Right atrium auricular region (tissue), 2 donors: Measurements from ENCODE around the gene CCDC15. TPM values are rescaled to one million over a fixed set of nuclear protein-coding genes. Genes with fewer than 3 reads are reported as not detected.

Experiments used
- DNase-seq: peaks from one replicate; pipeline ENCODE4 v3.0.0-alpha.2; 2019; ENCODE audit warnings: low spot score
- H3K27ac ChIP-seq, 2 donors: fragments of 200-600 bp; sonication (generic); 1 replicate in 1 of 2; 2 replicates in 1 of 2; pipeline ENCODE4 v1.5.1; 2016 to 2019
- H3K27me3 ChIP-seq, 2 donors: fragments of 200-600 bp; sonication (generic); one replicate each; pipeline versions ENCODE4 v1.5.1 to v1.6.0; 2017 to 2019
- H3K36me3 ChIP-seq: fragments of 200-600 bp; sonication (generic); one replicate; pipeline ENCODE4 v1.5.1; 2016
- H3K4me1 ChIP-seq, 2 donors: fragments of 200-600 bp; sonication (generic); one replicate each; pipeline versions ENCODE4 v1.5.1 to v1.6.0; 2017 to 2019
- H3K4me3 ChIP-seq, 2 donors: fragments of 200-600 bp; sonication (generic); 1 replicate in 1 of 2; 2 replicates in 1 of 2; pipeline ENCODE4 v1.5.1; 2017 to 2019; ENCODE audit warnings: mild to moderate bottlenecking in 1 of 2, moderate library complexity in 1 of 2
- H3K9me3 ChIP-seq, 2 donors: fragments of 200-600 bp; sonication (generic); one replicate each; pipeline ENCODE4 v1.5.1; 2019
- total RNA-seq, 2 donors: library from RNA; depleted of rRNA; stranded (reverse); fragments of >200 nt; gene quantifications; one replicate each; pipeline ENCODE4 v1.1.0, GENCODE V29; 2016
- TF ChIP-seq, protein P1 (sequence below), 2 donors: fragments of 200-600 bp; sonication (generic); IDR thresholded peaks; one replicate each; pipeline ENCODE4 v1.5.1; 2019; ENCODE audit warnings: antibody characterized with exemption in 2 of 2

Gene CCDC15
- total RNA-seq, 2 donors from 2014 or later: 0.24 TPM; not detected in 1

DNA sequence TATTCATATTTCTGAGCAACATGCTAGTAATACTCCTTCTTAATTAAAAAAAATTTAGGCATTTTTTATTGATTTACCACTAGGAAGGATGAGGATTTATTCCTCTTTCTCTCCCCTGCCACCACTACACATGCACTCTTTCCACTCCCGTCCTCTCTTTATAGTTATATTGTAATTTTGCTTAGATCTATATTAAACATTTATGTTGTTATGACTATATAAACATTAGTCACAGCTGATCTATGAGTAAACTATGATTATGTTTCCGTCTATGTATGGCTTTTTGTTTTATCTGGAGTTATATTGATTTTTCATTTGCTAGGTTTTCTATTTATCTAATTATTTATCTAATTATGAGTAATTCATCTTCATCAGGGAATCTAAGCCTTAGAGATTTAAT lies 17.8 kb downstream of the CCDC15 start:
- Histone ChIP-seq H3K4me3 (no peak overlapping the region), H3K4me1 (no peaks in the 10 kb centered on the region), H3K27ac (no peak overlapping the region), H3K9me3 (no peaks in the 10 kb centered on the region), H3K36me3 (no peaks in the 10 kb centered on the region), H3K27me3 (no peaks in the 10 kb centered on the region)
- TF ChIP-seq, protein P1, sequence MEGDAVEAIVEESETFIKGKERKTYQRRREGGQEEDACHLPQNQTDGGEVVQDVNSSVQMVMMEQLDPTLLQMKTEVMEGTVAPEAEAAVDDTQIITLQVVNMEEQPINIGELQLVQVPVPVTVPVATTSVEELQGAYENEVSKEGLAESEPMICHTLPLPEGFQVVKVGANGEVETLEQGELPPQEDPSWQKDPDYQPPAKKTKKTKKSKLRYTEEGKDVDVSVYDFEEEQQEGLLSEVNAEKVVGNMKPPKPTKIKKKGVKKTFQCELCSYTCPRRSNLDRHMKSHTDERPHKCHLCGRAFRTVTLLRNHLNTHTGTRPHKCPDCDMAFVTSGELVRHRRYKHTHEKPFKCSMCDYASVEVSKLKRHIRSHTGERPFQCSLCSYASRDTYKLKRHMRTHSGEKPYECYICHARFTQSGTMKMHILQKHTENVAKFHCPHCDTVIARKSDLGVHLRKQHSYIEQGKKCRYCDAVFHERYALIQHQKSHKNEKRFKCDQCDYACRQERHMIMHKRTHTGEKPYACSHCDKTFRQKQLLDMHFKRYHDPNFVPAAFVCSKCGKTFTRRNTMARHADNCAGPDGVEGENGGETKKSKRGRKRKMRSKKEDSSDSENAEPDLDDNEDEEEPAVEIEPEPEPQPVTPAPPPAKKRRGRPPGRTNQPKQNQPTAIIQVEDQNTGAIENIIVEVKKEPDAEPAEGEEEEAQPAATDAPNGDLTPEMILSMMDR (IDR thresholded peaks at IDR 0.05): no peak
- DNase-seq: no peak

DNA sequence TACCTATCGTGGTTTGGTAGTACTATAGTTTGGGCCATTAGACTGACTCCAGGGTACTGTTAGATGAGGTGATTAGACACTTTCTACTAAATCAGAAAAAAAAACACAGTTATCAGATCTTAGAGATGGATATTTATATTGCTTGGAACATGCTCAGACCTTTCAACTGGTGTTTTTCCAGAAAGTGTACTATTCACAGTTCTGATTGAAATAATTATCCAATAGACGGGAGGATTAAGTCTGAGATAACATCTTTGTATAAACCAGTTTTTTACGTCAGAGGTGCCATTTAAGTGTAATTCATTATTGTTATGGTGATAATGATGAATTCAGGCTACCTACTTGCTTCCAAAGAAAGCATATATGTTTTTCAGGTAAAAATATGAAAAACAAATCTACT lies 22.5 kb downstream of the CCDC15 start:
- H3K4me3 ChIP-seq: no peak overlapping the region
- H3K9me3 ChIP-seq: peaks cover 0 to 6% of the 10 kb centered on the region in 2 donors
- TF ChIP-seq, protein P1 (IDR thresholded peaks at IDR 0.05): no peak
- no peak overlapping the region for H3K27ac ChIP-seq
- no peaks in the 10 kb centered on the region for H3K4me1 ChIP-seq
- no peaks in the 10 kb centered on the region for H3K27me3 ChIP-seq
- no peak for DNase-seq
- no peaks in the 10 kb centered on the region for H3K36me3 ChIP-seq

DNA sequence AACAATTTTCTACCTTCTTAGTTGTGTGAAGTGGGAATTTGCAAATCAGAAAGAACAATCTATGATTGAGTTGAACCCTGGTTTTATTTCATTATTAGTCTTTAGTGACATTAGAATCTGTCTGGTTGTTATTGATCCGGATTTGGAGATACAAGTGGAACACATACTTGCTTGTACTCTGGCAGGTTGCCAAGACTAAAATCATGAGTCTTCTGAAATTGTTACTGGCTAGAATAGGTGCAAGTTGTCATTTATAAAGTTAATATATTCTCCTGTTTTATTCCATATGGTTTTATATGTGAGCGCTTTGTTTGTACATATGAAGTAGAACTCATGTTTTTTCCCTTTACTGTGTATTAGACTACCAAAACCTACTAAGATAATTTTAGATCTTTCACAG lies 23.0 kb downstream of the CCDC15 start:
- DNase-seq: no peak
- Histone ChIP-seq H3K4me3 (no peak overlapping the region), H3K27me3 (no peaks in the 10 kb centered on the region), H3K4me1 (no peaks in the 10 kb centered on the region), H3K36me3 (no peaks in the 10 kb centered on the region), H3K9me3 (peaks cover 0 to 6% of the 10 kb centered on the region in 2 donors), H3K27ac (no peak overlapping the region)
- TF ChIP-seq, protein P1 (IDR thresholded peaks at IDR 0.05): no peak

DNA sequence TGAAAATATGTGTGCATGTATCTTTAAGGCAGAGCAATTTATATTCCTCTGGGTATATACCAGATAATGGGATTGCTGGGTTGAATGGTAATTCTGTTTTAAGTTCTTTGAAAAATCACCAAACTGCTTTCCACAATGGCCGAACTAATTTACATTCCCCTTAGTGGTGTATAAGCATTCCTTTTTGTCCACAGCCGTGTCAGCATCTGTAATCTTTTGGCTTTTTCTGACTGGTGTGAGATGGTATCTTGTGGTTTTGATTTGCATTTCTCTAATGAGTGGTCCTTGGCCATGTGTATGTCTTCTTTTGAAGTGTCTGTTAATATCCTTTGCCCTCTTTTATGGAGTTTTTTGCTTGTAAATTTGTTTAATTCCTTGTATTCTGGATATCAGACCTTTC lies 24.3 kb downstream of the CCDC15 start:
- Histone ChIP-seq H3K9me3 (peaks cover 0 to 6% of the 10 kb centered on the region in 2 donors), H3K4me1 (no peaks in the 10 kb centered on the region), H3K27ac (no peak overlapping the region), H3K36me3 (no peaks in the 10 kb centered on the region), H3K27me3 (no peaks in the 10 kb centered on the region), H3K4me3 (no peak overlapping the region)
- TF ChIP-seq, protein P1 (IDR thresholded peaks at IDR 0.05): no peak
- no peak for DNase-seq

DNA sequence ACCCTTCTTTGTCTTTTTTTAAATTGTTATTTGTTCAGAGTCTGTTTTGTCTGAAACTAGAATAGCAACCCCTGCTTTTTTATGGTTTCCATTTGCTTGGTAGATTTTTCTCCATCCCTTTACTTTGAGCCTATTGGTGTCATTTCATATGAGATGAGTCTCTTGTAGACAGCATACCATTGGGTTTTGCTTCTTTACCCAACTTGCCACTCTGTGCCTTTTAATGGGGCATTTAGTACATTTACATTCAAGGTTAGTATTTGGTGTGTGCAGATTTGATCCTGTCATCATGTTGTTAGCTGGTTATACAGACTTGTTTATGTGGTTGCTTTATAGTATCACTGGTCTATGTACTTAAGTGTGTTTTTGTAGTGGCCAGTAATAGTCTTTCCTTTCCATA lies 28.0 kb downstream of the CCDC15 start:
- H3K4me3 ChIP-seq: no peak overlapping the region
- TF ChIP-seq, protein P1 (IDR thresholded peaks at IDR 0.05): no peak
- no peak for DNase-seq

More for the DNA sequence above, 28.0 kb downstream of the CCDC15 start:
- Histone ChIP-seq H3K4me1 (no peaks in the 10 kb centered on the region), H3K27me3 (no peaks in the 10 kb centered on the region), H3K9me3 (peaks cover 0 to 6% of the 10 kb centered on the region in 2 donors), H3K36me3 (no peaks in the 10 kb centered on the region), H3K27ac (no peak overlapping the region)
